RWPE2 (cell line): ENCODE results near the gene CHD9.

Experiments
- ATAC-seq: fragments of 200-7000 bp; cut with Tn5 transposase; 3 replicates; pipeline ENCODE4 v1.9.1; 2021; ENCODE audit warnings: low read depth
- DNase-seq: peaks from one replicate; pipeline ENCODE4 v3.0.0-alpha.2; 2020; ENCODE audit warnings: low spot score
- H3K27ac ChIP-seq: fragments of 450-650 bp; 2 replicates; pipeline ENCODE4 v1.5.1; 2017; ENCODE audit warnings: mild to moderate bottlenecking; ENCODE audit not compliant: poor library complexity, severe bottlenecking
- H3K27me3 ChIP-seq: fragments of 250-450 bp; sonication (Bioruptor Pico); 2 replicates; pipeline ENCODE4 v1.5.1; 2021; ENCODE audit warnings: mild to moderate bottlenecking, moderate library complexity; ENCODE audit not compliant: insufficient read depth, poor library complexity, severe bottlenecking
- H3K36me3 ChIP-seq: fragments of 250-450 bp; sonication (Bioruptor Pico); 2 replicates; pipeline ENCODE4 v1.5.1; 2020; ENCODE audit warnings: low read depth, mild to moderate bottlenecking, moderate library complexity
- H3K4me1 ChIP-seq: fragments of 250-450 bp; sonication (Bioruptor Pico); 2 replicates; pipeline ENCODE4 v1.5.1; 2021; ENCODE audit warnings: mild to moderate bottlenecking, moderate library complexity; ENCODE audit not compliant: insufficient read depth, poor library complexity, severe bottlenecking
- H3K4me3 ChIP-seq: fragments of 250-450 bp; sonication (Bioruptor Pico); 2 replicates; pipeline ENCODE4 v1.5.1; 2021; ENCODE audit warnings: mild to moderate bottlenecking, moderate library complexity; ENCODE audit not compliant: severe bottlenecking
- H3K9me3 ChIP-seq: fragments of 250-450 bp; sonication (Bioruptor Pico); 2 replicates; pipeline ENCODE4 v1.5.1; 2021; ENCODE audit warnings: mild to moderate bottlenecking, moderate library complexity; ENCODE audit not compliant: severe bottlenecking
- TF ChIP-seq, protein P1 (sequence below): fragments of 450-650 bp; IDR thresholded peaks from one replicate; pipeline ENCODE4 v1.5.1; 2017; ENCODE audit warnings: mild to moderate bottlenecking, moderate library complexity; ENCODE audit not compliant: poor library complexity, severe bottlenecking

Gene CHD9

GRCh38 chr16:53156516-53156915, 101.7 kb downstream of the CHD9 start:
- Histone ChIP-seq H3K4me3 (no peak overlapping the region), H3K9me3 (peaks cover under 1% of the 10 kb centered on the region), H3K36me3 (peaks cover 55% of the 10 kb centered on the region), H3K4me1 (no peaks in the 10 kb centered on the region), H3K27me3 (no peaks in the 10 kb centered on the region), H3K27ac (no peak overlapping the region)
- TF ChIP-seq, protein P1, sequence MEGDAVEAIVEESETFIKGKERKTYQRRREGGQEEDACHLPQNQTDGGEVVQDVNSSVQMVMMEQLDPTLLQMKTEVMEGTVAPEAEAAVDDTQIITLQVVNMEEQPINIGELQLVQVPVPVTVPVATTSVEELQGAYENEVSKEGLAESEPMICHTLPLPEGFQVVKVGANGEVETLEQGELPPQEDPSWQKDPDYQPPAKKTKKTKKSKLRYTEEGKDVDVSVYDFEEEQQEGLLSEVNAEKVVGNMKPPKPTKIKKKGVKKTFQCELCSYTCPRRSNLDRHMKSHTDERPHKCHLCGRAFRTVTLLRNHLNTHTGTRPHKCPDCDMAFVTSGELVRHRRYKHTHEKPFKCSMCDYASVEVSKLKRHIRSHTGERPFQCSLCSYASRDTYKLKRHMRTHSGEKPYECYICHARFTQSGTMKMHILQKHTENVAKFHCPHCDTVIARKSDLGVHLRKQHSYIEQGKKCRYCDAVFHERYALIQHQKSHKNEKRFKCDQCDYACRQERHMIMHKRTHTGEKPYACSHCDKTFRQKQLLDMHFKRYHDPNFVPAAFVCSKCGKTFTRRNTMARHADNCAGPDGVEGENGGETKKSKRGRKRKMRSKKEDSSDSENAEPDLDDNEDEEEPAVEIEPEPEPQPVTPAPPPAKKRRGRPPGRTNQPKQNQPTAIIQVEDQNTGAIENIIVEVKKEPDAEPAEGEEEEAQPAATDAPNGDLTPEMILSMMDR: no peak
- DNase-seq (no peak), ATAC-seq (no peak)

DNA sequence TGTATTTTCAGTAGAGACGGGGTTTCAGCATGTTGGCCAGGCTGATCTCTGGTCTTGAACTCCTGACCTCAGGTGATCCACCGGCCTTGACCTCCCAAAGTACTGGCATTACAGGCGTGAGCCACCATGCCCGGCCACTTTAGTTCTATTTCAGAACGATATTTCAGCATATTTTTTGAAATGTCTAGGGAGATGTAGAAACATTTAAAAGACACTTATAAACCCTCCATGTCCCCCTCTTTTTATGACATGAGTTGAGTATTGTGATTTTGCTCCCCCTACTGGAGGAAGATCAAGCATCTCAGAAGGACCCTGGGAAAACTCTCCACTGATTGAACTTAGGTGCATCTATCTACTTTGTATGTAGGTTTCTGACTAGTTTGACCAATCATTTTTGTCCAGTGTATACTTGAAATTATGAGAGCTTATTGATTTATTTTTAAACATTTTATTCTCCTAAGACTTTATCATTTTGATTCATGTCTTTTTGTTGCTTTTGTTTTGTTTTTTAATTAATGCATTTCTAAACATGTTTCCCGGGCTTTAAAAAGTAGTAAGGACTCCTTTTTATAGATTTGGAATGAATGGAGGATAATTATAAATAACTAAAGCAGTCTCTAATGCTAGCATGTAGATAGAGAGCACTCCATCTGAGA, 105.1 kb downstream of the CHD9 start:
- ATAC-seq: peak; percentile 61; the same call in 1 of the 3 replicates
- no peaks in the 10 kb centered on the region for H3K27me3 ChIP-seq
- no peaks in the 10 kb centered on the region for H3K4me1 ChIP-seq
- H3K36me3 ChIP-seq: peaks cover 78% of the 10 kb centered on the region
- TF ChIP-seq, protein P1: peak; percentile 82
- H3K9me3 ChIP-seq: no peaks in the 10 kb centered on the region
- H3K27ac ChIP-seq: no peak overlapping the region
- H3K4me3 ChIP-seq: no peak overlapping the region
- no peak for DNase-seq

DNA sequence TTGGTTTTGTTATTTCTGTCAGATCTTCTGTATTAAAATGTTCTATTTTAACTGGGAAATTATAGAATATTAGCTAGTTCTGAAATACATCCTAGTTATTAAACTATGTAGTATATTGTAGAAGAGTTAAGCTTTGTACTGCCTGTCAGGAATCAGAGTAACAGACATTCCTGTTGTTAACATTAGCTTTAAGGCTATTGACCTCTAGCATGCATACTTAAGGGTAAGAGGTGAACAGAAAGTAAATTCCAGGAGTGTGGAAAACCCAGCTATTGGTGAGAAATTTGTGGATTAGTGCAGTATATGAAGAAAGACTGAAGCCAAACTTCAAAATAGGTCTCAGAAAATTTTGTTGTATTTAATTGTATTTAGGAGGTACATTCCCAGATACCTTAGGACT, 111.3 kb downstream of the CHD9 start:
- no peaks in the 10 kb centered on the region for H3K9me3 ChIP-seq
- no peak for DNase-seq
- H3K27ac ChIP-seq: no peak overlapping the region
- peaks cover 52% of the 10 kb centered on the region for H3K36me3 ChIP-seq
- H3K4me1 ChIP-seq: peaks cover 11% of the 10 kb centered on the region
- TF ChIP-seq, protein P1: no peak
- ATAC-seq: no peak
- H3K4me3 ChIP-seq: no peak overlapping the region
- no peaks in the 10 kb centered on the region for H3K27me3 ChIP-seq

- H3K27me3 ChIP-seq: no peaks in the 10 kb centered on the region
- peaks cover 33% of the 10 kb centered on the region for H3K36me3 ChIP-seq
- no peaks in the 10 kb centered on the region for H3K9me3 ChIP-seq
- ATAC-seq: no peak
- H3K27ac ChIP-seq: no peak overlapping the region
- no peak for DNase-seq
- peaks cover 11% of the 10 kb centered on the region for H3K4me1 ChIP-seq
- H3K4me3 ChIP-seq: no peak overlapping the region
- TF ChIP-seq, protein P1: no peak
These were observed 114.0 kb downstream of the CHD9 start for GRCh38 chr16:53168744-53169143.

GRCh38 chr16:53172517-53172916, 117.7 kb downstream of the CHD9 start:
- peaks cover 38% of the 10 kb centered on the region for H3K36me3 ChIP-seq

More at GRCh38 chr16:53172517-53172916, 117.7 kb downstream of the CHD9 start:
- H3K4me1 ChIP-seq: peaks cover 7% of the 10 kb centered on the region
- no peaks in the 10 kb centered on the region for H3K27me3 ChIP-seq
- no peak overlapping the region for H3K4me3 ChIP-seq
- ATAC-seq: no peak
- no peak overlapping the region for H3K27ac ChIP-seq
- TF ChIP-seq, protein P1: no peak
- DNase-seq: no peak
- H3K9me3 ChIP-seq: no peaks in the 10 kb centered on the region
